H1 (cell line): Measurements from ENCODE around the gene RIPOR2. TPM values are rescaled to one million over a fixed set of nuclear protein-coding genes. Genes with fewer than 3 reads are reported as not detected.

ENCODE experiments used
- CTCF ChIA-PET: fragments of 300-600 bp; sonication (Branson Sonifier 250); formaldehyde crosslinking; loops from one replicate; lab custom pipeline; 2021; ENCODE audit not compliant: partially characterized antibody; lab: Charles Lee
- POLR2A ChIA-PET: fragments of 300-600 bp; sonication (Branson Sonifier 250); formaldehyde crosslinking; loops from one replicate; lab custom pipeline; 2021; ENCODE audit warnings: inconsistent platforms; ENCODE audit not compliant: partially characterized antibody; lab: Charles Lee
- DNase-seq, 2 experiments: peaks; one replicate each; pipeline versions ENCODE4 v3.0.0 to v3.0.0-alpha.2; 2010 to 2022; ENCODE audit warnings: low spot score in 2 of 2, low read depth in 1 of 2, mixed read lengths in 1 of 2
- FAIRE-seq: peaks from 2 replicates; lab custom pipeline; 2011; peaks lifted over from hg19 to GRCh38; lab: Jason Lieb, UNC
- H2AFZ ChIP-seq: 2 replicates; pipeline ENCODE4 v1.8.1; 2012; ENCODE audit warnings: low read length, inconsistent platforms
- H2AK5ac ChIP-seq: 2 replicates; pipeline ENCODE4 v1.6.1; 2013; ENCODE audit warnings: low read depth, low read length
- H2BK120ac ChIP-seq: replicated peaks from 2 replicates; pipeline ENCODE3; 2013; ENCODE audit warnings: low read depth, low read length, inconsistent platforms
- H2BK12ac ChIP-seq: 2 replicates; pipeline ENCODE4 v1.6.1; 2013; ENCODE audit warnings: low read depth, low read length
- H2BK15ac ChIP-seq: 2 replicates; pipeline ENCODE4 v1.6.1; 2013; ENCODE audit warnings: low read length
- H2BK20ac ChIP-seq: 2 replicates; pipeline ENCODE4 v1.6.1; 2013; ENCODE audit warnings: low read length
- H2BK5ac ChIP-seq: 2 replicates; pipeline ENCODE4 v1.6.1; 2013; ENCODE audit warnings: low read depth, low read length
- H3K14ac ChIP-seq: 2 replicates; pipeline ENCODE4 v1.6.1; 2013; ENCODE audit warnings: inconsistent platforms; ENCODE audit not compliant: insufficient read length
- H3K18ac ChIP-seq: 2 replicates; pipeline ENCODE4 v1.6.1; 2013; ENCODE audit warnings: low read length; ENCODE audit errors: extremely low read depth
- H3K23ac ChIP-seq: 2 replicates; pipeline ENCODE4 v1.6.1; 2013; ENCODE audit warnings: inconsistent platforms; ENCODE audit not compliant: insufficient read length
- H3K23me2 ChIP-seq: 2 replicates; pipeline ENCODE4 v1.6.1; 2013; ENCODE audit warnings: low read depth, low read length
- H3K27ac ChIP-seq: 2 replicates; pipeline ENCODE4 v1.6.1; 2011; ENCODE audit warnings: low read depth, low read length, inconsistent platforms
- H3K27me3 ChIP-seq, 4 experiments: replicated peaks in 1 of 4; 1 replicate in 1 of 4; 2 replicates in 3 of 4; pipeline versions ENCODE4 v1.6.1 to v1.8.1; 2011 to 2013; ENCODE audit warnings: low read length in 3 of 4, mild to moderate bottlenecking in 3 of 4, inconsistent platforms in 2 of 4, mixed read lengths in 2 of 4, moderate library complexity in 1 of 4; ENCODE audit not compliant: control insufficient read depth in 3 of 4, insufficient read depth in 3 of 4; ENCODE audit errors: extremely low read depth in 1 of 4
- H3K36me3 ChIP-seq, 4 experiments: 2 replicates each; pipeline versions ENCODE4 v1.6.1 to v1.8.1; 2011 to 2013; ENCODE audit warnings: mild to moderate bottlenecking in 4 of 4, low read length in 3 of 4, moderate library complexity in 2 of 4, control low read depth in 1 of 4, inconsistent platforms in 1 of 4; ENCODE audit not compliant: insufficient read depth in 4 of 4, control insufficient read depth in 2 of 4
- H3K4ac ChIP-seq: replicated peaks from 2 replicates; pipeline ENCODE3; 2013; ENCODE audit warnings: low read length, low read depth, mixed read lengths, inconsistent platforms; ENCODE audit not compliant: insufficient read length
- H3K4me1 ChIP-seq, 4 experiments: replicated peaks in 1 of 4; 1 replicate in 1 of 4; 2 replicates in 3 of 4; pipeline versions ENCODE4 v1.6.1 to v1.8.1; 2011 to 2013; ENCODE audit warnings: low read length in 3 of 4, inconsistent platforms in 2 of 4, mixed read lengths in 1 of 4; ENCODE audit not compliant: insufficient read depth in 4 of 4, control insufficient read depth in 3 of 4
- H3K4me2 ChIP-seq, 2 experiments: 2 replicates each; pipeline versions ENCODE4 v1.6.1 to v1.8.1; 2011 to 2013; ENCODE audit warnings: low read depth in 2 of 2, low read length in 2 of 2, control low read depth in 1 of 2, inconsistent platforms in 1 of 2, mild to moderate bottlenecking in 1 of 2; ENCODE audit not compliant: insufficient read depth in 1 of 2
- H3K4me3 ChIP-seq, 4 experiments: fragments of 200-600, 300-600 bp in 1 of 4; sonication (generic), shearing (Covaris generic), sonication (Bioruptor Twin) in 1 of 4; 2 replicates each; pipeline versions ENCODE4 v1.5.1 to v1.8.1; 2011 to 2016; ENCODE audit warnings: low read length in 4 of 4, low read depth in 3 of 4, control low read depth in 2 of 4, inconsistent platforms in 2 of 4, mild to moderate bottlenecking in 2 of 4, mixed read lengths in 1 of 4, moderate library complexity in 1 of 4; ENCODE audit not compliant: insufficient read depth in 2 of 4; ENCODE audit errors: extremely low read depth in 1 of 4
- H3K56ac ChIP-seq: replicated peaks from 2 replicates; pipeline ENCODE3; 2013; ENCODE audit warnings: low read depth, mild to moderate bottlenecking, mixed read lengths, low read length, inconsistent platforms; ENCODE audit not compliant: insufficient read length
- H3K79me1 ChIP-seq: 2 replicates; pipeline ENCODE4 v1.6.1; 2013; ENCODE audit warnings: low read depth, low read length, control low read depth
- H3K79me2 ChIP-seq, 2 experiments: 2 replicates each; pipeline versions ENCODE4 v1.6.1 to v1.8.1; 2012 to 2013; ENCODE audit warnings: low read length in 2 of 2, mild to moderate bottlenecking in 2 of 2, inconsistent platforms in 1 of 2; ENCODE audit not compliant: insufficient read depth in 2 of 2, control insufficient read depth in 1 of 2
- H3K9ac ChIP-seq, 4 experiments: replicated peaks in 1 of 4; 1 replicate in 1 of 4; 2 replicates in 3 of 4; pipeline versions ENCODE4 v1.6.1 to v1.8.1; 2011 to 2013; ENCODE audit warnings: low read depth in 3 of 4, low read length in 3 of 4, control low read depth in 2 of 4, mild to moderate bottlenecking in 2 of 4, moderate library complexity in 2 of 4, inconsistent platforms in 1 of 4; ENCODE audit errors: extremely low read depth in 1 of 4
- H3K9me3 ChIP-seq, 2 experiments: 2 replicates each; pipeline versions ENCODE4 v1.6.1 to v1.8.1; 2012 to 2013; ENCODE audit warnings: mild to moderate bottlenecking in 2 of 2, moderate library complexity in 2 of 2, control low read depth in 1 of 2, inconsistent platforms in 1 of 2, low read depth in 1 of 2, low read length in 1 of 2, mixed read lengths in 1 of 2; ENCODE audit not compliant: insufficient read depth in 2 of 2
- H4K20me1 ChIP-seq, 2 experiments: replicated peaks in 1 of 2; 2 replicates each; pipeline versions ENCODE3 to v1.8.1; 2011 to 2013; ENCODE audit warnings: inconsistent platforms in 2 of 2, low read length in 2 of 2, mild to moderate bottlenecking in 1 of 2; ENCODE audit not compliant: insufficient read depth in 2 of 2, control insufficient read depth in 1 of 2
- H4K5ac ChIP-seq: 2 replicates; pipeline ENCODE4 v1.6.1; 2013; ENCODE audit warnings: low read length, low read depth, mixed read lengths, inconsistent platforms; ENCODE audit not compliant: insufficient read length
- H4K8ac ChIP-seq: 2 replicates; pipeline ENCODE4 v1.8.0; 2013; ENCODE audit warnings: mild to moderate bottlenecking, moderate library complexity, low read length, inconsistent platforms; ENCODE audit not compliant: insufficient read depth; ENCODE audit errors: extremely low read depth
- H4K91ac ChIP-seq: replicated peaks from 2 replicates; pipeline ENCODE3; 2013; ENCODE audit warnings: low read length, mixed read lengths, inconsistent platforms; ENCODE audit not compliant: insufficient read length
- ASH2L ChIP-seq: fragments of 200-600, 300-600 bp; sonication (generic); IDR thresholded peaks from one replicate; pipeline ENCODE4 v1.7.1; 2017; ENCODE audit warnings: low read length
- CBX5 ChIP-seq: fragments of 300-800, 300-1000 bp; sonication (generic); IDR thresholded peaks from 2 replicates; pipeline ENCODE4 v1.7.1; 2016; ENCODE audit warnings: antibody characterized with exemption, low read length, low read depth
- CREB1 ChIP-seq: IDR thresholded peaks from 2 replicates; pipeline ENCODE4 v1.6.1; 2012; ENCODE audit warnings: inconsistent platforms
- HDAC2 ChIP-seq, 2 experiments: fragments of 300-600 bp in 1 of 2; sonication (generic) in 1 of 2; IDR thresholded peaks; 2 replicates each; pipeline ENCODE4 v1.6.1; 2011 to 2012; ENCODE audit warnings: low read depth in 2 of 2, low read length in 2 of 2, mild to moderate bottlenecking in 2 of 2, moderate library complexity in 2 of 2, borderline replicate concordance in 1 of 2, inconsistent platforms in 1 of 2
- JUND ChIP-seq: IDR thresholded peaks from 2 replicates; pipeline ENCODE4 v1.6.1; 2011; ENCODE audit warnings: mild to moderate bottlenecking, improper control_type of control experiment, low read length
- RAD21 ChIP-seq, 2 experiments: IDR thresholded peaks in 1 of 2; conservative IDR thresholded peaks in 1 of 2; 2 replicates each; pipeline ENCODE4 v1.6.1; 2011; ENCODE audit warnings: low read depth in 2 of 2, low read length in 2 of 2, improper control_type of control experiment in 1 of 2, inconsistent platforms in 1 of 2, mild to moderate bottlenecking in 1 of 2, moderate library complexity in 1 of 2
- RBBP5 ChIP-seq: IDR thresholded peaks from 2 replicates; pipeline ENCODE4 v1.7.1; 2012; ENCODE audit warnings: low read depth, mild to moderate bottlenecking, inconsistent platforms, low read length, moderate library complexity, borderline replicate concordance
- RNF2 ChIP-seq: fragments of 200-900, 300-1000 bp; sonication (generic); IDR thresholded peaks from 2 replicates; pipeline ENCODE4 v1.7.1; 2016; ENCODE audit warnings: borderline replicate concordance, low read depth, mild to moderate bottlenecking, antibody characterized with exemption, low read length; ENCODE audit not compliant: poor library complexity, severe bottlenecking; ENCODE audit errors: missing control alignments
- SIRT6 ChIP-seq: IDR thresholded peaks from one replicate; pipeline ENCODE4 v1.7.1; 2012; ENCODE audit warnings: low read length, inconsistent platforms
- TAF7 ChIP-seq: optimal IDR thresholded peaks from 2 replicates; pipeline ENCODE3; 2011; ENCODE audit warnings: low read depth, mild to moderate bottlenecking, inconsistent platforms, low read length, moderate library complexity, borderline replicate concordance
- YY1 ChIP-seq: IDR thresholded peaks from 2 replicates; pipeline ENCODE4 v1.6.1; 2011; ENCODE audit warnings: low read depth, mild to moderate bottlenecking, low read length
- WGBS, 2 experiments: shearing (Covaris generic) in 1 of 2; methylation state at CpG; one replicate each; pipeline versions ENCODE4 v1.1.6 to v1.1.7; 2013 to 2015; ENCODE audit warnings: low lambda C conversion rate in 2 of 2, mixed read lengths in 2 of 2, inconsistent platforms in 1 of 2, low coverage in 1 of 2, missing lambda C conversion rate in 1 of 2; ENCODE audit not compliant: insufficient replicate concordance in 2 of 2, insufficient coverage in 1 of 2, insufficient read length in 1 of 2; ENCODE audit errors: extremely low coverage in 1 of 2, missing lambda C conversion rate in 1 of 2; 5-methylcytosine and 5-hydroxymethylcytosine counted together
- polyA plus RNA-seq, 7 experiments: library from polyadenylated mRNA; depleted of rRNA in 3 of 7; stranded (reverse) in 5 of 7; unstranded in 2 of 7; fragments of >200 nt in 5 of 7; fragments of 200-250 nt in 2 of 7; gene quantifications; 1 replicate in 5 of 7; 2 replicates in 1 of 7; 4 replicates in 1 of 7; pipeline versions ENCODE4 v1.2.1 to v1.2.3, GENCODE V29; 2011 to 2013; ENCODE audit warnings: missing spikeins in 2 of 7, mixed read lengths in 2 of 7
- total RNA-seq: library from RNA; stranded (reverse); fragmentation: NEBNext Ultra II Directional; extraction: Animal tissue kit (Norgen Biotek cat#: 25700); gene quantifications from 2 replicates; pipeline ENCODE4 v1.2.1, GENCODE V29; 2021

RIPOR2 gene
- total and polyA plus RNA-seq, 2 of the 8 experiments (the other 6 are each of a cell fraction or from before 2014, with no cell fraction given) = 16.7 to 45.6 TPM

DNA sequence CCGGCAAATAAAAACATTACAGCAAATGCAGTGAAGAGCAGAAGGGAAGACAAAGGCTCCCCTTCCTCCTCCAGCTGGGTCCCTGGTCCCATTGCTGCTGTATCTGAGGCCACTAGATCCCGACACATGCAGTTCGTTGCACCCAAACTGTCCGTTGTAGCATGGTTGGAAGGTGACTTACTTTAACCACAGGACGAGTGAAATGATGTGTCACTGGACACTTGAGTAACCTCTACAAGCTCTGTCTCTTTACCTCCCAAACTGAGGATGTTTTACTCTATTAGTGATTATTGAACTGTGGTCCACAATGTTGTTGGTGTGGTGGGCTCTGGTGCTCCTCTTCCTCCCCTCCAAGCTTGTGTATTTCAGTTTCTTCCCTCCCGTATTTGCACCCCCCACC is 90.9 kb downstream of the RIPOR2 start:
- H3K27me3 ChIP-seq = no peaks in the 10 kb centered on the region
- no peak overlapping the region for H3K18ac ChIP-seq
- H2BK20ac ChIP-seq = no peak overlapping the region
- no peak for DNase-seq
- no peak overlapping the region; the same call in 1 of the 2 replicates for H4K8ac ChIP-seq
- H3K36me3 ChIP-seq = peaks cover 2 to 39% (median 8%) of the 10 kb centered on the region in 4 experiments; a peak in 5 of 8 replicates
- H2BK12ac ChIP-seq = no peak overlapping the region
- H3K4me2 ChIP-seq = no peak overlapping the region
- no peak overlapping the region for H3K14ac ChIP-seq
- H3K9ac ChIP-seq = no peak overlapping the region
- no peak overlapping the region for H2AK5ac ChIP-seq
- H2BK15ac ChIP-seq = no peak overlapping the region
- no peak overlapping the region for H3K4ac ChIP-seq
- 86% methylated on average over 6 of the region's 6 CpGs; no CpG with 5 or more reads in 1 of the 2 experiments for WGBS, 2 experiments
- H3K23me2 ChIP-seq = no peaks in the 10 kb centered on the region
- ChIA-PET POLR2A (interaction anchor here (1.0 kb wide), 1 partner anchor 21 kb away, joined by 6 read pairs; no protein-coding TSS in a partner anchor), CTCF (interaction anchor here (0.8 to 3.0 kb wide), 11 partner anchors 12 to 183 kb away, joined by 3 to 17 read pairs (median 4); no protein-coding TSS in a partner anchor)
- no peak overlapping the region for H2BK120ac ChIP-seq
- H4K5ac ChIP-seq = no peak overlapping the region
- H3K4me1 ChIP-seq = no peaks in the 10 kb centered on the region
- no peak overlapping the region for H4K91ac ChIP-seq
- H3K79me2 ChIP-seq = no peaks in the 10 kb centered on the region
- no peak overlapping the region for H2AFZ ChIP-seq
- no peaks in the 10 kb centered on the region; the same call in 1 of the 2 replicates for H3K79me1 ChIP-seq
- H4K20me1 ChIP-seq = no peaks in the 10 kb centered on the region
- no peak overlapping the region for H3K56ac ChIP-seq
- no peaks in the 10 kb centered on the region for H3K9me3 ChIP-seq
- H2BK5ac ChIP-seq = no peak overlapping the region
- H3K4me3 ChIP-seq = no peak overlapping the region
- H3K23ac ChIP-seq = no peak overlapping the region
- no peak overlapping the region for H3K27ac ChIP-seq
- FAIRE-seq = no peak
- TF ChIP-seq RAD21 (IDR thresholded peaks at IDR 0.05 in 1 of 2, conservative IDR thresholded peaks at IDR 0.05 in 1 of 2; ENCODE audit: low read depth in 2 of 2, low read length in 2 of 2) = no peak
- no peak for TF ChIP-seq JUND
- TF ChIP-seq TAF7 = no peak
- TF ChIP-seq HDAC2 (IDR thresholded peaks at IDR 0.05; ENCODE audit: borderline replicate concordance in 1 of 2, low read depth in 2 of 2, low read length in 2 of 2) = no peak
- no peak for TF ChIP-seq SIRT6
- TF ChIP-seq CBX5 = no peak
- no peak for TF ChIP-seq YY1
- no peak for TF ChIP-seq RBBP5
- no peak for TF ChIP-seq RNF2
- no peak for TF ChIP-seq ASH2L
- TF ChIP-seq CREB1 = no peak
